Stimulated activated CD4-positive, alpha-beta T cell treated with anti-CD3 and anti-CD28 coated beads, Interleukin-1b, Interleukin-23, amount 100 ng/mL, for 1 hour (primary cell): ENCODE data around the gene RASSF5.

ENCODE experiments used
- DNase-seq, 2 donors: peaks; one replicate each; pipeline ENCODE4 v3.0.0-alpha.2; 2020; ENCODE audit warnings: low read depth in 2 of 2

The RASSF5 gene

DNA sequence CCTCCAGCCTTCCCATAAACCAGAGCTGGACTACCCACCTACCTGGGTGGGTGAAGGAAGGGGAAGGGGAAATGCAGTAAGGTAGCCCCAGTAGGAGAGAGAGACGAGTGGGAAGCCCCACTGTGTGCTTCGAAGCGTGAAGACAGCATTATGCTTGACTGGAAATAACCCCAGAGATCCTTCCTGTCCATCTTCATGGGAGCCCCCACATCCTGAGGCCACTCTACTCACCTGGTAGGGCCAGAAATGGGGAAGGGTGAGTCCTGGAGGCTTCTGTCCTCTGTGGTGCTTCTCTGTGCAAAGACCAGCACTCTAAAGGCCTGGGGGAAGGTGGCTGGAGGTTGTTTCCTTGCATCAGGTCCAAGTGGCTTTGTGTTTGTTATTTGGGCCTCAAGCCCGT lies 10.0 kb upstream of the RASSF5 start:
- DNase-seq, result no peak

DNA sequence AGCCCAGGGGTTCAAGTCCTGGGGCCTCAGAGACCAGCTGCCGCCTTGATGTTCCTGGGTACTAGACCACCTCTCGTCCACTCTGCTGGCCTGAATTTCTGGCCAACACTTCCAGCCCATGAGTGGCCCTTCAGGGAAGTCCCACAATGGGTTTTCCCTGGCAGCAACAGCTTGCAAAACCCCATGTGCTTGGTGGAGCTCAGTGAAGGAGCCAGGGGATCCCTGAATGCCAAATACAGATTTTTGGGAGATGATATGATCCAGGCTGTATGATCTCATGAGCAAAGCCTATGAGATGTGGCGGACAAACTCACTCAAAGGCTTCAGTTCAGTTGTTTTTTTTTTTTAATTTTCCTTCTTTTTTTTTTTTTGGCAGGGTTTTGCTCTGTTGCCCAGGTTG lies 9.6 kb upstream of the RASSF5 start:
- DNase-seq, result no peak

DNA sequence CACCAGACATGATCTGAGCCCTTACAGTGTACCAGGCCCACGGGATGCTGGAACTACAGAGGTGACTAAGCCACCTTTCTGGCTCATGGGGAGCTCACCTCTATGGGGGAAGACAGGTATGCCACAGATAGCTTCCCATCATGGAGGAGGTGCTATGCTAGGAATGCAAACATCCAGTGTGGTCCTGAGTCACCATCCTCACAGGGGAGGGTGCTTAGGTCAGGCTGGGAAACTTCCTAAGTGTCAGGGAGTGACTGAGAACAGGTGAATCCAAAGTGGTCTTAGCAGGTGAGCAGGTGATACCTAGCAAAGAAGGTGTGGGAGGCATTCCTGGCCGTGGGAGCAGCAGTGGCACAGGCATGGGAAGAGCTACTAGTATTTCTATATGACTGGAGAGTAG lies 8.6 kb upstream of the RASSF5 start:
- no peak for DNase-seq

DNA sequence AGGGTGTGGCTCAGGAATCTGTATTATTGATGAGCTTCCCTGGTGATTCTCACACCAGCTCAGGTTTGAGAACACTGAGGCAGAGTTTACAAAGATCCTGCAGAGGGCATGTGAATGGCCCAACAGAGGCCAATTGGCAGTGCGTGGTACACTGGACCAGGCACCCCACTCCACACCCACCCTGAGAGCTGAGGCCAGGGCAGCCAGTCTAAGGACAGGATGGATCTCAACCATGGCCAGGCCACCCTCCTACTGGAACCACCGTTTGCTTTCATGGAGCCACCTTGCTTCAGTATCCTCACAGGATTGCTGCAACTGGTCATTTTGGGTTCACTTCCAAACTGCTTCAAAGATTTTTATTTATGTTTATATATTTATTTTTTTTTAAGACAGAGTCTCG lies 7.3 kb upstream of the RASSF5 start:
- DNase-seq, result no peak

DNA sequence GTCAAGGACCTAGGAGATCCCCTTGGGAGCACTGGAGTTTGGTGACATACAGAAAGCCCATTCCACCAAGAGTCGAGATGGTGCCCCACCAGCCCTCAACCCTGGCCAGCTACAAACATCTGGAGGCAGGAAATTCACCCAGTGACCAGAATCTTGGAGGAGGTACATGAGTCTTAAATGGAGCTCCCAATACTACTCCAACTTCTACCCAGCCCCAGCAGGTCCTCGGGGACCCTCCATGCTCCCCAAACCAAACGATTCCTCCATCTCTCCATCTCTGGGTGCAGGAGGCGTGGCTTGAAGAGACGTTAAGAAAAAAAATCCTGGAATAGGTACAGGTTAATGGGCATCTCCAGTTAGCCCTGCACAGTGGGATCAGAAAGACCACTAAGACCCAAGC lies 5.5 kb upstream of the RASSF5 start:
- no peak for DNase-seq

DNA sequence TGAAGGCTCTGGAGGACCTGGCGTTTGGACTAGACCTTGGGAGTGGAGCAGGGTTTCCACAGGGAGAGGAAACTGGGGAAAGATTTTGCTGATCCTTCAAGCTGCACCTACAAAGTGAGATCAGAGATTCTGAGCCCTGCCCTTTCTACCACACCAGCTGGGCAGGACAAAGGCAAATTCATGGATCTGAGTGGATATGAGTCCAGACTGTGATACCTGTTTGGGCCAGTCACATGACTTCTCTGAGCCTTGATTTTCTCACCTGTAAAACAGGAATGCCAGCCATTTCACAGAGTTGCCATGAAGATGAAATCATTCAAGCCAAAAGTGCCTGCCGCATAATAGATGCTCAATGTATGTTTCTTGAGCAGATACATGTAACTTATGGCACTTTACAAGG lies 4.9 kb upstream of the RASSF5 start:
- no peak for DNase-seq

DNA sequence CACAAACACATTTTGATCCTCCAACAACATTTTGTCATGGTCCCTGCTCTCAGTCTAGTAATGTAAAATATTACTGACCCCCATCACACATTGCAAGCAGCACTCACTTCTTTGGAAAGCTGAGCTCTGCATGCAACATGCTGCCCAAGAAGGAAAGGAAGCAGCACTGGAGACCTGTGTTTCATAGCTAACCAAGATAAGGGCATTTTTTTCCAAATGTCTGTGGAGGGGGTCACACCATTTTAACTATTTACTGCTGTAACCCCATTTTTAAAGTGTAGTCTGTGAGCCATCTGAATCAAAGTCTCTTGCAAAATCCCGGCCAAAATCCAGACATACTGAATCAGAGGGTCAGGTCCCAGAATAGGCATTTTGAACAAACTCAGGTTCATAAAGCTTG lies 4.5 kb upstream of the RASSF5 start:
- DNase-seq, result no peak

DNA sequence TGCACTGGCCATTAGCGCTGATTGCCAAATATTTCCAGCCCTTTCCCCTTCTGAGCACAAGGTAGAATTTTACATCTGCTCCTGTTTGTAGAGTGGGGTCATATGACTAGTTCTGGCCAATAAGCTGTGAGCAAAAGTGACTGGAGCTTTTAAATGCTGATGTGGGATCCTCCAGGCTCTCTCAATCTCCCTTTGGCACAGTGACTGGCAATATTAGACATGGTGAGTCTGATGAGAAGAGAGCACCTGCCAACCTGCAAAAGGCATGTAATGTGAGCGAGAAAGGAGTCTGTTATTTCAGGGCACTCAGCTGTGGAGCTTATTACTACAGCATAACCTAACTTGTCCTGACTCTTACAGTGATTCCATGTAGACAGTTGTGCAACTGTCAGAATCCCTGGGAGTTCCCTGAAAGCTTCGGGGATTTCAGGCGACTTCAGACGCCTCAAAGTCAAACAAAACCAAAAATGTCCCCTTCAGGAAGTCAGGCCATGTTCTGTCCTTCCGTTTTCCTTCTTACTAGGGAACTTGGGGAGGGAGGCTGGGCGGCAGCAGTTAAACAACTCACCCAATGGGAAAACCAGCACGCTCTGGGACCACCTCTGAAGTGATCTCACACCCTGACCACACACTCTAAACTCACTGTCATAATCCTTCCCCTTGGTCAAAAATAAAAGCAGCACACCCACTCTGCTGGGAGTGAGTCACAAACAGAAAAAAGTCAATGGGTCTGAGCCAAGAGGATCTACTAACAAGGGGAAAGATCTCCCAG lies 3.6 kb upstream of the RASSF5 start:
- DNase-seq, result no peak

DNA sequence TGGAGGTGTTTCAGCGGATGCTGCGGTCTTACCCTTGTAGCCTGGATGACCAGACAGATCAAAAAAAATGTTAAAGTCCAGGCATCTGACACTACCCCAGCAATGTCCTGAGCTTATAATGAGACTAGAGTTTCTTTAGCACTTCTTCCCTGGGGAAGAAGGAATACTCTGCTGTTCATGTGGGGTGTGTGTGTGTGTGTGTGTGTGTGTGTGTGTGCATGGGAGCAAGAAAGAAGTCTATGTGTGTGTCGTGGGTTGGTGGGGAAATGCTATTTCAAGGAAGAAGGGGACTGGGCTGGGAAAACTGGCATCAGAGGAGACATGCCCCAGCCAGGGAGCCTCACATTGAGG lies 3.0 kb upstream of the RASSF5 start:
- no peak for DNase-seq

DNA sequence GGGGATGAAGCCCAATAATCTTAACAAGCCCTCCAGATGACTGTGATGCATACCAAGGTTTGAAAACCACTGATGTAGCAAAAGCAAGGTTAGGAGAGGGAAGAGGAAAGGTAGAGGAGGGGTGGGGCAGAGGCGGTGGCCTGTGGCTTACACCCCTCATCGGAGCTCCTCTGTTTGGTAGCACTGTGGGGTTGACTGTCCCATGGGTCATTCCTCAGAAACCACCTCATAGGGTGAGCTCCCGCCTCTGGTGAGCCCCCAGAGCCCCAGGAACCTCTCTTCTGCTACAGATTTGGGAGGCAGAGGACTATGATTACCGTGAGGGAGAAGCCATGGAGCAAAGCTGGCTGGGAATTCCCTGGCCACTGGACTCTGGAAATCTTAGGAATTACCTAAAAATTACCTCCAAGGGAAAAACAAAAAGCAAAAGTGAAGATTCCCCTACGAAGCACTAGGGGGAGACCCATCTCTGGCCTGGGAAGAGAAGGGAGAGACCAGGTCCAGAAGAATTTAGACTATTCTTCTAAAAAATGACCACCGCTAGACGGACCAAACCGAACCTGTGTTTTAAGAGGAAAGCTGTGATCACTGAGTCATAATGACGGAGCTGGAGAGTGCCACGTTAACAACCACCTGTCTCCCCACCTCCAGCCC lies 1.5 kb upstream of the RASSF5 start:
- no peak for DNase-seq

DNA sequence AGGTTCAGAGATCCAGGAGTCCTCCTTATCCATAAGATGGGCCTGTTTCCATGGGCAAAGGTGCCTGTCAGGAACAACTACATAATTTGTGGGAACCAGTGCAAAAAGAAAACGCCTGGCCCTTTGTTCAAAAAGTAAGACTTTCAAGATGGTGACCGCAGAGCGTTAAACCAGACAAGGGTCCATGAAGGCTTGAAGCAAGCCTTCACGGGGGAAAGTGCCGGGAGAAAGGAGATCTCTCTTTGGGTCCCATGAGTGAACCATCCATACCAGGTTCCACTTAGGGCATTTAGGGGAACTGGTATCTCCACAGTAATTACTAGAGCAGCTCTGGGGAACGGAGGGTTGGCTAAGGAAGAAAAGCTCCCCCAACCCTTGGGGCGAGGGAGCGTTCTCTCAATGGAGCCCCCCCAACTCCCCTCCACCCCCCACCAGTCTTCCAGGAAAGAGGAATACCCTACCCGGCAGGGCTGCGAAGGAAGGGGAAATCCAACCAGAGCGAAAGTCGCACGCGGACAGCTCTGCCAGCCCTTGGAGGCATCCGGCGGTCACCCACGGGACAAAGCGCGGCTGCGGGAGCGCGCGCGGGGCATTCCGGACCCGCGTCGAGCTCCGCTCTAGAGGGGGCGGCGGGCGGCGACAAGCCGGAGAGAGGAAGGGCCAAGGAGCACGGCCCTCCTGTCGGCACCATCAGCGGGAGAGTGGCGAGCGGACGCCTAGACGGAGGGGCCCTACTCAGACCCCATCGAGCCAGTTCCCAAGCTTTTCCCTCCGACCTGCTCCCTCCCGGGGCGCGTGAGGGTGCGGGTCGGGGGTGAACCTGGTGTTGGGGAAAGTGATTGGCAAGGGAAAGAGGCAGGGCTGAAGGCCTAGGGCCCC lies 687 bp upstream of the RASSF5 start:
- no peak for DNase-seq

DNA sequence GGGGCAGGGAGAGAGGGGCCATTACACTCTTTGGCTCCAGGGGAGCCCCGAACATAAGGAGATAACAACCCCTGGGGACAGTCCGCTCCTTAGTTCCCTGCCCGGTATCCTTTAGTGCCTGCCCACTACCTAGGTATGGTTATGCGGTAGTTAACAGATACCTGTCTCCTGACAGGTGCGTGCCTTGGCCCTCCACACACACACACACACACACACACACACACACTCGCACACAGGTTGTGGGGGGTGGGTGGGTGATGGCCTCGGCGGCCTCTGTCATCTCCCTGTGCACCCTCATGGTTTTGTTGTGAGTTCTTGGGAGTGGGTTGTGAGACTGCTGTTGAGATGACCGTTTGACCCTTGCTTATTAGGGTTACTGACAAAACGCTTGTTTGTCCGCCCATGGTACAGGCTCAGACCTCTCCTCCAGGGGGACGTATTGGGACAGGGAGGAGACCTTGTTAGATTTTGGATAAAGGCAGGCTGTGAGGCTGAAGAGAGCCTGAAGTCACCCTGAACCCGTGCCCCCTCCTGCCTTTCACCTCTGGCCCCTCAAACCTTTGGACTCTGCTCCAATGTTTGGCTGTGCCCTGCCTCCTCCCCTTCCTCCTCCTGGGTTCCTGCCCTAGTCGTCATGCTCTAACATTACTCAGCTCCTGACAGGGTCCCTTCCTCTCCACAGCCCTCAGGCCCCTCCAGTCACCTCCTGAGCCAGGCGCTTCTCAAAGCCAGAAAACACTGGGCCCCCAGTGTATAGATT lies 979 bp downstream of the RASSF5 start:
- DNase-seq, result no peak

DNA sequence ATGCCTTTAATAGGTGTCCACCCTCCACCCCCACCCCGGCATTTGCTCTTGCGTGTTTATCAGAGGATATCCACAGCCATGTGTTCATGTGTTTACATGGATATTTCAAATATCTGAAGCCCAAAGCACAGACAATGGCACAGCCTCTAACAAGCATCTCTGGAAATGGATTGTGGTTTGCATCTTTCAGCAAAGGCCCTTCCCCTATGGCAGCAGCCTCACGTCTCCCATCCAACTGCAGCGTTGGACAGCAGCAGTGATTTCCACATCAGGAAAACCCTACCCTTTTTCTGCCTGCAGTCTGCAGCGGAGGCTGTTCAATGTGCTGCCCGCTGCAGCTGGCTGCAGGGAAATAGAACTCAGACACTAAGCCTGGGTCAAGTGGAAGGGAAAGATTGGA lies 1.6 kb downstream of the RASSF5 start:
- DNase-seq, result no peak

DNA sequence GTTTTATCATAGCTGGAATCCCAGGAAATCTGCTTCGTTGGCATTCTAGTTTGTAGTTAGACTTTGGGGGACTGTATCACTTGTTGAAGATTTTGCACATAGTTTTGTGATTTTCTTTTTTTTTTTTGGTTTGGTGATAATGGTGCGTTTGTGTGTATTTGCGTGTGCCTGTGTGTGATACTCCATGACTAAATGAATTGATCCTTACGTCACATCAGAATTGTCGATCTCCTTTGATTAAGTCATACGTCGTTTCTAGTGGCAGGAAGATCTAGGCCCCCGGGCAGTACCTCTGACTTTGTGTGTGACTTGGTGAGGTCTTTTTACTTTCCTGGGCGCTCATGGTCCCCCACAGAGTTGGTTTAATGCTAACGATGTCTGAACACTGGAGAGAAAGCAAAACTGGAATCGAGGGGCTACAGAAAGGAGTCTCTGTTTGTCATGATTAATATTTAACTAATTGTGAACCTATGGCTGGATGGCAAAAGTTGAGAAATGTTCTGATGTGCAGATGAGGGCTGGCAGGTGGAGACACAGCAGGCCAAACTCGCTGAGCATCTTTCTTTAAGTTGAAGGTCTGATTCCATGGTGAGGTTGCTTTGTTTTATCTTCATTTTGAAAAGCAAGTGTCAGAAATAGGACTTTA lies 2.4 kb downstream of the RASSF5 start:
- DNase-seq, result no peak

DNA sequence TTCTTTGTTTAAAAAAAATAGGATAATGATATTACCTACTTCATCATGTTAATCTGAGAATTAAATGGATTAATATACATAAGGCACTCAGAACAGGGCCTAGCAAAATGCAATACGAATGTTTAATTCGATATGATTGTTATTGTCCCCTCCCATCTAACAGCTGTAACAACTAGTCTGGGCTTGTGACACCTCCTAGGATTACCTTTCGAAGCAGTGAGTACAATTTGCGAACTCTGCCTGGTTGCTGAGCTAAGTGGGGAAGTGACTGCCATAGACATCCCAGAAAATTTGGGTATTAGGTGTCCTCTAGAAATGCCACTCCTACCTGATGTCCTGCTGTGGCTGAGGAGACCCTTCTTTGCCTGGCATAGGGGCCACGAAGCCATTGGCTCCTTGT lies 3.0 kb downstream of the RASSF5 start:
- no peak for DNase-seq

DNA sequence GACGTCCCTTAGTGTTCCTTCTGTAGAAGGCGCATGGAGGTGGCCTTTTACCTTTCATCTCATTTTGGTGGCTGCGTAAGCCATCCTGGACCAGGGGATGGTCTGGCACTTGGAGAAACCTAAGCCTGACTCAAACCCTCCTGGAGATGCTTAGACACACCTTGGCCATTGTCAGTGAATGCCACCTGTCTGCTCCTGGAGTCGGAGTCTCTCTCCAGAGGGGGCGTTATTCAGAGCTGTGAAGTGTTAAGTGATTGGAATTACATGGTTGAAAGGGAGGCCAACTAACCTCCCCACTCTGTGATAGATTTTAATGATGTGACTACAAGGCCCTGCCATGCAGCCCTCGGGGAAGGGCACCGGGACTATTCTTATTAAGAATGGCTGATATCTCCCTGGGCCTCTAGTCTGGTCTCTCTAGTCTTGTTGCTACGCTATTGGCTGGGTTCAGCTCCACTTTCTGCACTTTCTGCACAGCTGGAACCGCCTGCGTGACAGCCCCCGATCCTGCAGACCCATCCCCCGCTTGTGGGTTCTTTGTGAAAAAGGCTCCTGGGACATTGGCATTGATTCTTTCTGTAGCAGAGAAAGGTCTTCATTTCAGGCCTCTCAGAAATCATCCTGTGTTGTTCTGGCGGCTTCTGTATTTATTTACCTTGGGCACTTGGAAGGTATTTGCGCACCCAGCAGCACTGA lies 4.2 kb downstream of the RASSF5 start:
- no peak for DNase-seq

DNA sequence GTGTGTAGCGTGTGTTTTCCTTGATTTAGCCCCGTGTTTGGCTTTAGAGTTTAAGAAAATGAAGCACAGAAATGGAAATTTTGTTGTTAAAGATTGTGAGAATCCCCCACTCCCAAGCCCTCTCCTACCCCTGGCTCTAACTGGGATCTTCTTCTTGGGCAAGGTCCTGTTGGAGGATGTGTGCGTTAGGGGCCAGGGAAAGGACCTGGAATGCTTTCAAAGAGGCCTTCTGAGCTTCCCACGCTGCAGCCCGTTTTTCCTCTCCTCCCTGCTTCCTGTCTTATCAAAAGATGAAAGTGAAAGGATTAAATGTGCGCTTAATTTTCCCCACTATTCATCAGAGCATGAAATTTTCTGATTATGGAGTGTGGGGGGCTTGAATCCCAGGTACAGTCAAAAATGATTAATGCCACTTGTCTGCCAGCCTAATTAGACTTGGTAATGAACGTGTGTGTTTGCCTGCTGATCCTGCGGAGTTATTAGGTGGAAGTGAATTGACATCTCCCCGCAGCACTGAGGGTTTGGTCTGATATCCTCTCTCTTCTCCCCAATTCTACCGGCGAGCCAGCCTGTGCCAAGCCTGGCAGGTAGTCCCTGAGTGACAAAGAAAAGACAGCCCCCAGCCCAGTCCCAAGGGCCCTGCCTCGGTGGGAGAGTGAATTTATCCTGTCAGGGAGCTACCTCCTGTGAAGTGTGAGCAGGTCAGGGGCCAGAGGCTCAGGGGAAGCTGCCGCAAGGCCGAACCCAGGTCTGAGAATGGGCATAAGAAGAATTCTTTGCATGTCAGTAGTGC lies 4.9 kb downstream of the RASSF5 start:
- no peak for DNase-seq

DNA sequence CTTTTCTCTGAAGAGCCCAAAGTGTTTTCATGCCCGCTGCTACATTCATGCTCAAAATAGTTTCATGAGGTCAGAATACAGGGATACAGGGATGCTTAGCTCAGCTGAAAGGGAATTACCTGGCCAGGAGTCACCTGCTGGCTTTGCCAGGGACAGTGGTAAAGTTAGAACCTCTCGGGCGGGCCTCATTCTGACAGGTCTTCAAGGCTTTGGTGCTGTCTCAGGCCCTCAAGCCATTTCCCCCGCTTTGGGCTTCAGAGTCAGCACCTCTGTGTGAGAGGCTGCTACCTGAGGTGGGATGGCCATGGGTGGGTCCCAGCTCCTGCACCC lies 5.5 kb downstream of the RASSF5 start:
- DNase-seq, result no peak

DNA sequence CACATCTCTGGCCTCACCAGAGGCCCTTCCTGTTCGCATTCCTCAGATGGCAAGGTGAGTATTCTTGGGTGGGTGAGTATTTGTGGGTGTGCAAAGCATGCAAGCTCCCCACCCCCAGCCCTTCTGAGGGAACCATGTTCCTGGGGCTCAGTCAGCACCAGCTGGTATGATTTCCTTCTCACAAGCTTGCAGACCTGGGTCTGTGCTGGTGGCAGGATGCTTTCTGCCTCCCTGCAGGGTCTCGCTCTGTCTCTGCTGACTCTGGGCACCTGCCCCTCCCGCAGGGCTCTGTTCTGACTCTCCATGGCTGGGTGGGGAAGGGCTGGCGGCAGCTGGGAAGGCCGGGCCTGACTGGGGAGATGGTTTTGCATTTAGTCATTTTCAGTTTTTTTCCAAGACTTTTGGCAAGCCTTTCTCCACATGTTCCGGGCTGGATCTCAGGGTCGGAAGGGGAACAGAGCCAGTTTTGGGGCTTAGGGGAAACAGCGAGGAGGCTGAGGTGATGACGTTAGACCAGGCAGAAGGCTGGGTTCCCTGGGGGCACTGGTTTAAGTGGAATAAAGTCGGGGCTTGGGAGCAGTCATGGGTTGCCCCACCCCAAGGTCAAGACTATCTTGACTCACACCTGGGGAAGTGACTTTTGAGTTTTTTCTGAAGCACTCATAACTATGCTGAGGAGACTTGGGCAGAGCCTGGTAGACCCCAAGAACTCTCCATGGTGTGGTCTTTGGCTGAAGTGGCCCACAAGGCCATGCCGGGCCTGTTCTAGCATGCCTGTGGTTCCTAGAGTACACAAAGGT lies 6.2 kb downstream of the RASSF5 start:
- no peak for DNase-seq
